SU-DHL-6 (cell line): ENCODE results near the gene MORN5.

Source experiments
- H2AFZ ChIP-seq: fragments of 200-600 bp; sonication (generic); 2 replicates; pipeline ENCODE4 v1.6.1; 2014; ENCODE audit warnings: low read depth, mild to moderate bottlenecking, moderate library complexity, mixed read lengths, antibody characterized with exemption, low read length; ENCODE audit not compliant: severe bottlenecking
- H3F3A ChIP-seq: fragments of 200-600 bp; shearing (Covaris generic); 2 replicates; pipeline ENCODE4 v1.6.0; 2016; ENCODE audit warnings: antibody characterized with exemption, mild to moderate bottlenecking; ENCODE audit not compliant: insufficient read depth
- H3K27ac ChIP-seq: fragments of 200-600 bp; sonication (generic); 2 replicates; pipeline ENCODE4 v1.5.1; 2016; ENCODE audit warnings: low read depth, mild to moderate bottlenecking, low read length, moderate library complexity, mixed read lengths
- H3K27me3 ChIP-seq: fragments of 200-600 bp; sonication (generic), shearing (Covaris generic); 2 replicates; pipeline ENCODE4 v1.6.0; 2014; ENCODE audit warnings: mild to moderate bottlenecking, low read length
- H3K36me3 ChIP-seq: fragments of 200-600 bp; sonication (generic); 2 replicates; pipeline ENCODE4 v1.6.1; 2014; ENCODE audit warnings: mild to moderate bottlenecking, low read length, mixed read lengths
- H3K4me2 ChIP-seq: fragments of 300-600, 200-600 bp; shearing (Covaris generic), sonication (generic); 2 replicates; pipeline ENCODE4 v1.6.0; 2014; ENCODE audit warnings: low read length, low read depth, mild to moderate bottlenecking; ENCODE audit not compliant: poor library complexity, severe bottlenecking
- H3K4me3 ChIP-seq: fragments of 200-600 bp; sonication (generic); 2 replicates; pipeline ENCODE4 v1.5.1; 2014; ENCODE audit warnings: antibody characterized with exemption, low read length, mild to moderate bottlenecking, mixed read lengths; ENCODE audit not compliant: insufficient read depth, poor library complexity, severe bottlenecking
- H3K79me2 ChIP-seq: fragments of 200-600 bp; sonication (generic); 2 replicates; pipeline ENCODE4 v1.6.1; 2014; ENCODE audit warnings: mild to moderate bottlenecking, low read length, moderate library complexity; ENCODE audit not compliant: insufficient read depth
- H3K9ac ChIP-seq: fragments of 200-600 bp; sonication (generic); 2 replicates; pipeline ENCODE4 v1.7.0; 2014; ENCODE audit warnings: mild to moderate bottlenecking, low read length
- H3K9me2 ChIP-seq: fragments of 200-600 bp; sonication (generic); replicated peaks from 2 replicates; pipeline ENCODE4 v1.6.1; 2014; ENCODE audit warnings: low read length; ENCODE audit not compliant: insufficient read depth
- H3K9me3 ChIP-seq: fragments of 200-600 bp; sonication (generic); 2 replicates; pipeline ENCODE4 v1.6.1; 2014; ENCODE audit warnings: low read length, mixed read lengths; ENCODE audit not compliant: insufficient read depth
- H4K20me1 ChIP-seq: fragments of 200-600 bp; sonication (generic); 2 replicates; pipeline ENCODE4 v1.6.1; 2014; ENCODE audit warnings: low read depth, mild to moderate bottlenecking, antibody characterized with exemption, low read length, moderate library complexity, mixed read lengths
- CTCF ChIP-seq: fragments of 200-600 bp; sonication (generic); IDR thresholded peaks from one replicate; pipeline ENCODE4 v1.5.1; 2017; ENCODE audit warnings: antibody characterized with exemption, mild to moderate bottlenecking, low read length, moderate library complexity; ENCODE audit not compliant: insufficient read depth, poor library complexity, severe bottlenecking
- EZH2phosphoT487 ChIP-seq: fragments of 200-600 bp; sonication (generic), shearing (Covaris generic); conservative IDR thresholded peaks from 2 replicates; pipeline ENCODE4 v1.6.1; 2018; ENCODE audit warnings: mild to moderate bottlenecking, antibody characterized with exemption, low read length, moderate library complexity, mixed read lengths

Gene MORN5

GRCh38 chr9:122129969-122130368, 29.7 kb upstream of the MORN5 start:
- no peaks in the 10 kb centered on the region for H3K79me2 ChIP-seq
- no peak overlapping the region for H2AFZ ChIP-seq
- TF ChIP-seq CTCF (no peak), EZH2phosphoT487 (no peak)
- no peaks in the 10 kb centered on the region for H3K9me3 ChIP-seq
- H4K20me1 ChIP-seq: no peaks in the 10 kb centered on the region
- H3K27ac ChIP-seq: no peak overlapping the region
- H3K4me2 ChIP-seq: no peak overlapping the region
- no peaks in the 10 kb centered on the region for H3K27me3 ChIP-seq
- no peaks in the 10 kb centered on the region for H3K9me2 ChIP-seq
- H3F3A ChIP-seq: no peaks in the 10 kb centered on the region
- no peaks in the 10 kb centered on the region for H3K36me3 ChIP-seq
- H3K9ac ChIP-seq: no peak overlapping the region
- H3K4me3 ChIP-seq: no peak overlapping the region

GRCh38 chr9:122130837-122131236, 28.9 kb upstream of the MORN5 start:
- Histone ChIP-seq H3K36me3 (no peaks in the 10 kb centered on the region), H3K9me2 (no peaks in the 10 kb centered on the region), H3K27me3 (no peaks in the 10 kb centered on the region), H3K27ac (no peak overlapping the region), H2AFZ (no peak overlapping the region), H3K4me3 (no peak overlapping the region), H3K9me3 (no peaks in the 10 kb centered on the region), H3K79me2 (no peaks in the 10 kb centered on the region), H3K9ac (no peak overlapping the region), H3K4me2 (no peak overlapping the region), H3F3A (no peaks in the 10 kb centered on the region), H4K20me1 (no peaks in the 10 kb centered on the region)
- TF ChIP-seq CTCF: no peak
- TF ChIP-seq EZH2phosphoT487: no peak

GRCh38 chr9:122131401-122132001, 28.2 kb upstream of the MORN5 start:
- Histone ChIP-seq H4K20me1 (no peaks in the 10 kb centered on the region), H3K27ac (no peak overlapping the region), H3K27me3 (no peaks in the 10 kb centered on the region), H3K9me3 (no peaks in the 10 kb centered on the region), H3K9me2 (no peaks in the 10 kb centered on the region), H3F3A (no peaks in the 10 kb centered on the region), H3K36me3 (no peaks in the 10 kb centered on the region), H3K9ac (no peak overlapping the region), H2AFZ (no peak overlapping the region), H3K4me3 (no peak overlapping the region), H3K4me2 (no peak overlapping the region), H3K79me2 (no peaks in the 10 kb centered on the region)
- TF ChIP-seq EZH2phosphoT487 (no peak), CTCF (no peak)

- Histone ChIP-seq H3K27me3 (no peaks in the 10 kb centered on the region), H2AFZ (no peak overlapping the region), H3K9me3 (no peaks in the 10 kb centered on the region), H3K9ac (no peak overlapping the region), H3K4me3 (no peak overlapping the region), H4K20me1 (no peaks in the 10 kb centered on the region), H3K36me3 (no peaks in the 10 kb centered on the region), H3K4me2 (no peak overlapping the region), H3F3A (no peaks in the 10 kb centered on the region), H3K9me2 (no peaks in the 10 kb centered on the region), H3K79me2 (no peaks in the 10 kb centered on the region), H3K27ac (no peak overlapping the region)
- TF ChIP-seq CTCF: no peak
- TF ChIP-seq EZH2phosphoT487: no peak
These were observed 27.2 kb upstream of the MORN5 start for GRCh38 chr9:122132539-122132938.
